ENCODE results near the gene VSIG2.

Gene VSIG2

DNA sequence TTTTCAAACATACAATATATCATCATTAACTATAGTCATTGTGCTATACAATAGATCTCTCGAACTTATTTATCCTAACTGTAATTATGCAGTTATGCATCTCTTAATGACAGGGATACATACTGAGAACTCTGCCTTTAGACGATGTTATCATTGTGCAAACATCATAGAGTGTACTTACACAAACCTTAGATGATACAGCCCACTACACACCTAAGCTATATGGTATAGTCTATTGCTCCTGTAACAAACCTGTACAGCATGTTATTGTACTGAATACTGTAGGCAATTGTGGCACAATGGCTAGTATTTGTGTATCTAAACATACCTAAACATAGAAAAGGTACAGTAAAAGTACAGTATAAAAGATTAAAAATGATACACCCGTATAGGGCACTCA lies 39.7 kb downstream of the VSIG2 start:
- no peak overlapping the region for H3K27ac ChIP-seq (ENCODE audit: low read depth, low read length)
- H3K9ac ChIP-seq (ENCODE audit: low read length) = no peak overlapping the region
- H3K9me3 ChIP-seq (ENCODE audit: low read length) = no peaks in the 10 kb centered on the region
- peaks cover 0 to 4% of the 10 kb centered on the region in 2 donors for H3K27me3 ChIP-seq (ENCODE audit: control insufficient read depth in 1 of 2, insufficient read depth in 2 of 2, low read length in 2 of 2)
- H3K4me3 ChIP-seq (ENCODE audit: low read depth in 1 of 2, low read length in 2 of 2) = no peak overlapping the region
- H3K36me3 ChIP-seq (ENCODE audit: insufficient read depth, low read length) = no peaks in the 10 kb centered on the region
- peaks cover under 1% of the 10 kb centered on the region for H3K4me1 ChIP-seq (ENCODE audit: insufficient read depth, low read length)

DNA sequence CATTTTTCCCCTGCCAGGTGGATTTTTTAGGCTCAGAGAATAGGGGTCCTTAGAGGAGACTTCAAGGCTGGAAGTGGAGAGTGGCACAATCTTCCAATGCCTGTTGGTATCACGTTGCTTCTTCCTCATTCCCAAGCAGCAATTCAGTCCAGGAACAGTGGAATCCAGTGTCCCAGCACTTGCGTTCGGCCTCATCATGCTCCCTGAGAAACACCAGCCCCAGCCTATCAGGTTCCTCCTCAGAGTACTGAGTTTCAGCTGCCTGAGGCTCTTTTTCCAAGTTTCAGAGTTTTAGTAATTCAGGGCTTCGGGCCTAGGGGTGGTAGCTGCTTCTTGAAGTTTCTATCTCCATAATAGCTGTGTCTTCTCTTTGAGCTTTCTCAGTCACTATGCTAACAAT lies 44.2 kb downstream of the VSIG2 start:
- H3K9ac ChIP-seq (ENCODE audit: low read length) = no peak overlapping the region
- no peaks in the 10 kb centered on the region for H3K4me1 ChIP-seq (ENCODE audit: insufficient read depth, low read length)
- H3K4me3 ChIP-seq (ENCODE audit: low read depth in 1 of 2, low read length in 2 of 2) = no peak overlapping the region
- H3K36me3 ChIP-seq (ENCODE audit: insufficient read depth, low read length) = no peaks in the 10 kb centered on the region
- no peak overlapping the region for H3K27ac ChIP-seq (ENCODE audit: low read depth, low read length)
- H3K27me3 ChIP-seq (ENCODE audit: control insufficient read depth in 1 of 2, insufficient read depth in 2 of 2, low read length in 2 of 2) = no peaks in the 10 kb centered on the region
- H3K9me3 ChIP-seq (ENCODE audit: low read length) = no peaks in the 10 kb centered on the region

DNA sequence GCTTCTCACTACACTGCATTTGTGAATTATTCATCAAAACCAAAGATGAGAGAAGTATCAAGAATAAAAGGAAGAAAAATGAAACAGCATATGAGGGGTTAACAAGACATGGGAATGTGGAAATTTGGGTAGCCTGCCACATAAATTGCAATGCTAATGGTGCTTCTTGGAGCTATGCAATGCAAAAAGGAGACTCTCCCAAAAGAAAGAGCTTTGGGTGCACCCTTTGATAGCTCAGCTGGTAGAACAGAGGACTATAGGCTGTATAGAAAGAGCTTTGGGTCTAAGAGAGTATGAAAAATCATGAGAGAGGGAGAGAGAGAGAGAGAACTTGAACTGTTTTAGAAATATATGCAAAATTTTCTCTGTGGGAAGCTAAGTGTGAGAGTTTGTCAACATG lies 52.0 kb downstream of the VSIG2 start:
- Histone ChIP-seq H3K9ac (ENCODE audit: low read length) (no peak overlapping the region), H3K4me1 (ENCODE audit: insufficient read depth, low read length) (no peaks in the 10 kb centered on the region), H3K9me3 (ENCODE audit: low read length) (peaks cover 4% of the 10 kb centered on the region), H3K4me3 (ENCODE audit: low read depth in 1 of 2, low read length in 2 of 2) (no peak overlapping the region), H3K27ac (ENCODE audit: low read depth, low read length) (no peak overlapping the region), H3K27me3 (ENCODE audit: control insufficient read depth in 1 of 2, insufficient read depth in 2 of 2, low read length in 2 of 2) (no peaks in the 10 kb centered on the region), H3K36me3 (ENCODE audit: insufficient read depth, low read length) (no peaks in the 10 kb centered on the region)

DNA sequence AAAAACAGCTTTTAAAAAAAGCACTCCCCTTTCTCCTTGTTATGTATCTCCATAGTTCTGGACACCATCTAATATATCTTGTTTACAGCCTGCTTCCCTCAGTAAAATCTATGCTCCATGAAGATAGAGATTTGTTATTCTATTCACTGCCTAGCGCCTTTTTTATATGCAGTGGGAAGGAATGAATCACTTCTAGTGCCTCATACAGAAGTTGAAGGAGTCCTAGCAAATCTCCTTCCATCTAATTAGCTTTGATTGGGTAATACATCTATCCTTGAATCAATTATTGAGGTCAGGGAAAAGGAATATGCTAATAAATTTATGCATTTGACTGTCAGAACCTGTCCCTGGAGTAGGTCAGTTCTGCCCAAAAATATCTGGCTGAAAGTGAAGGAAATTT lies 52.5 kb downstream of the VSIG2 start:
- no peak overlapping the region for H3K4me3 ChIP-seq (ENCODE audit: low read depth in 1 of 2, low read length in 2 of 2)
- no peaks in the 10 kb centered on the region for H3K4me1 ChIP-seq (ENCODE audit: insufficient read depth, low read length)
- no peaks in the 10 kb centered on the region for H3K27me3 ChIP-seq (ENCODE audit: control insufficient read depth in 1 of 2, insufficient read depth in 2 of 2, low read length in 2 of 2)
- H3K9ac ChIP-seq (ENCODE audit: low read length) = no peak overlapping the region
- no peak overlapping the region for H3K27ac ChIP-seq (ENCODE audit: low read depth, low read length)
- no peaks in the 10 kb centered on the region for H3K36me3 ChIP-seq (ENCODE audit: insufficient read depth, low read length)
- H3K9me3 ChIP-seq (ENCODE audit: low read length) = peaks cover 4% of the 10 kb centered on the region
